ENCODE measurements around the gene OR12D3.
"Not testable (repeated sequence)": the region's sequence is repeated elsewhere in the genome, so short reads cannot be mapped to it uniquely, and the experiment has no call there.

OR12D3 gene, protein sequence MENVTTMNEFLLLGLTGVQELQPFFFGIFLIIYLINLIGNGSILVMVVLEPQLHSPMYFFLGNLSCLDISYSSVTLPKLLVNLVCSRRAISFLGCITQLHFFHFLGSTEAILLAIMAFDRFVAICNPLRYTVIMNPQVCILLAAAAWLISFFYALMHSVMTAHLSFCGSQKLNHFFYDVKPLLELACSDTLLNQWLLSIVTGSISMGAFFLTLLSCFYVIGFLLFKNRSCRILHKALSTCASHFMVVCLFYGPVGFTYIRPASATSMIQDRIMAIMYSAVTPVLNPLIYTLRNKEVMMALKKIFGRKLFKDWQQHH

DNA sequence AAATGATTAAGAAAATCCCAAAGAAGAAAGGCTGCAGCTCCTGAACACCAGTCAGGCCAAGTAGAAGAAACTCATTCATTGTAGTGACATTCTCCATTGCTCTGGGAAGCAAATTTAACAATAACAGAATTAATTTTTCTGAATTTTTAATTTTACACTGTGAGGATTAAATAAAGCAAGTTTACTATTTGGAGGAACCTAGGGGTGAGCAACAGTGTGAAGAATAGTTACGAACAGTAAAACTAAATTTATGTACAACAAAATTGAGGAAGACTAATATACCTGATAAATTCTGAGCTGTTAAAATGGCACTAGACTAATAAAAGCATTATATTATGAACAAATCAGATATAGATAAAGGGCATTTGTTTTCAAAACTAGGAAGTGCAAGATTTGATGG, at the start of gene OR12D3:
TSS of gene OR12D3 (minus strand) at position 101 of the 400 bp plus-strand sequence. CDS start at position 97, 4 bp downstream.
- no peak for DNase-seq

DNA sequence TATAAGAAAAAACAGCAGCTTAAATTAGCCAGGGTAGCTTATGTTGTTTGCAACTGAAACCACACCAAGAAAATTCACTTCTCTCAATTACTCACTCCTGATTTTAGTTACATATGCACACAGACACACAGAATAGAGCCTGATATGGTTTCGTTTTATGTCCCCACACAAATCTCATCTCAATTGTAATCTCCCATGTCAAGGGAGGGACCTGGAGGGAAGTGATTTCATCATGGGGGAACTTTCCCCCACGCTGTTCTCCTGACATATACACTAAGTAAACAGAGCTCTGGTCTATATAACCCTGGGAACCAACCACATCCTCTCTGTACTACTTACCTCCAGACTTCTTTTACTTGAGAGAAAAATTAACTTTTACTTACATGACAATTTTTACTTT, 49.5 kb upstream of the OR12D3 start:
- peak; percentile 13 for DNase-seq

DNA sequence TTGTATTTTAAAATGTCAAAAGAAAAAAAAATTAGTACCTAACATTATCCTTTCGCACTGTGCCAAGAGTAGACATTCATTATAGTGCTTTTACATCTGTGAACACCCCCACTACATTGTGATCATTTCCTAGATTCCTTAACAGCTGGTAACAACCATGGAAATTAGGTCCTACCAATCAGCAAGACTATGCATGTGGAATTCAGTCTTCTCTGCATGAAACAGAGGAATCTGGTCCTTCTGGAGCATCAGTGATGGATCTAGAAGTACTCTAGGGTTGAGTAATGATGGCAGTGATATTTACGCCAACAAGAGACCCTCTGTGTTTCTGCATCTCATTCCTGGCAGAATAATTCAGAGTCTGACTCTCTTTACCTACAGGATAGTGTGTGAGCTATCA, 49.1 kb upstream of the OR12D3 start:
- DNase-seq = no peak

DNA sequence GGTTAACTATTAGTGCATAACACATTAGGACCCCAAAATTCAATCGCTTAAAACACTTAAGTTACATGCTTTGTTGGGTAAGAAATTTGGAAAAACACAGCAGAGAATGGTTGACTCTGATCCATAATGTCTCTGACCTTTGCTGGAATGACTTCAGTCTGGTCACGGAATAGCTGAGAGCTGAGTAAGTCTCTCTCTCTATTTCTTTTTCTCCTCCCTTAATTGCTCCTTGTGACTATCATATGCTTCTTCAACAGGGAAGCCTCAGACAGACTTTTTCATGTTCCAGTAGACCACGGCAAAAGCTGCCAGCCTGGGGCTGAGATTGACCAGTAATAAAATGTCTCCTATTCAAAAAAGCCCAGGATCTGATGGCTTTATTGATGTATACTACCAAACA, 44.4 kb upstream of the OR12D3 start:
- no peak for DNase-seq

DNA sequence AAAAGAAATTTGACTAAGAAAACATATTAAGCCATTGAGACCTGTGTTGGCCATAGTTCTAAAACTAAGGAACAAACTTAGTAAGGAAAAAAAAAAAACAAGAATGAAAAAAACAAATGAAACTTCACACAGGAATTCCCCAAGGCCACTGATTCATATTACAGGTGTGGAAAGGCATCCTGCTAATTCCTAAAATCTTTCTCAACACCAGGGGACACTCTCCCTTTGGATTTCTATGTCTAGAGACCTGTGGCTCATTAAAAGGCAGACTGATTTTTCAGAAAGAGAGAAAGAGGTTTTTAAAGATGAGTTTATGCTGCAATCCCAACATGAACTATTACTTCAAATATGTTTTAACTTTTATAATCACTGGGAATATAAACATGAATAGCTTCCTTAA, 39.5 kb upstream of the OR12D3 start, which contains the start of gene OR12D1:
TSS of gene OR12D1 (plus strand) at position 341 of the 400 bp plus-strand sequence.
- DNase-seq = peak; percentile 32

DNA sequence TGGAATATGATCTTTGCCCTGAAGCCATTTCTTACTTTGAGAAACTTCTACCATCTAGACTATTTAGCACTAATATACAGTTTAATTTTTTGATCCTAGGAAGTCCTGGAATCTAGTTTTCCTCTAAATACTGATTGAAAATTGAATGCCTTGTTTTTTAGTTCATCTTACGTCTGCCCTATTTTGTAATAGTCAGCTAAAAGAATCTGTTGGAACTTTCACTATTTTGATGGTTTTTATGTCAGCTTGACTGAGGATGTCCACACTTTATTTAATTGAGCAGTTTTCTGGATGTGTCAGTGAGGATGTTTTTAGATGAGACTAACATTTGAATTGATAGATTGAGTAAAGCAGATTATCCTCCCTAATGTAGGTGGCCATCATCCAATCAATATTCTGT, 28.7 kb upstream of the OR12D3 start:
- DNase-seq = no peak

DNA sequence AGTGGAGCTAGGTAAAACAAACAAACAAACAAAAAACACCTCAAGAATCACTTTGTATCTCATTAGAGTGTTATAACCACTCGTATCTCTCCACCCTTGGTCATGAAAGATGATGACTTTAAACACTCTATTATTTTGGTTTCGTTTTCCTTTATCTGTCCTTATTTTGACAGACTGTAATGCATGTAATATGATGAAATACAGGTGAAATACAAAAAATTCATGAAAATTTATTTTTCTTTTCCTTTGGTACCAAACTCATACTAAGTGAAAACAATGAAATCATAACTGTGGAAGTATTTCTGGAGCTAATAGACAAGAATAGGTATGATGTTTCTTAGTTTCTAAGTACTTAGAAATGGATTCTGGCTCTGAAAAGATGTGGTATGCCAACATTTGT, 24.4 kb upstream of the OR12D3 start:
- peak; percentile 86 for DNase-seq

DNA sequence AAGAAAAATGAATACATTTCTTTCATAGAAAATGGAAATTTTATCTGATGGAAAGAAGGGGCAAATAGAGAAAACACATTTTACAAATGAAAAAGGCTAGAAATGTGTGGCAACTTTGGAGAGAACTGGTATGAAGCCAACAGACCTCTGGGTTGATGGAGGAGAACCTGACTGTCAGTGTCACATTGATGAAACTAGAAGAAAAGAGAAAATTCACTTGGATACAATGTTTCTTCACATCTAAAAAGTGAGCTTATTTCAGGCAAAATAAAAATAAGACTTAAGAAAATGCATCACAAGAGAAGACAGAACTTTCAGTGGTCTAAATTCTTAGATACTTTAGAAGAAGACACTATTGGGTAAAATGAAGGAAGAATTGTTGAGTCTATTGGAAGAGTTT, 20.2 kb upstream of the OR12D3 start, which contains the start of gene OR12D2:
TSS of gene OR12D2 (plus strand) at position 301 of the 400 bp plus-strand sequence. CDS start 1,069 bp downstream, outside the sequence.
- DNase-seq = peak; percentile 7

DNA sequence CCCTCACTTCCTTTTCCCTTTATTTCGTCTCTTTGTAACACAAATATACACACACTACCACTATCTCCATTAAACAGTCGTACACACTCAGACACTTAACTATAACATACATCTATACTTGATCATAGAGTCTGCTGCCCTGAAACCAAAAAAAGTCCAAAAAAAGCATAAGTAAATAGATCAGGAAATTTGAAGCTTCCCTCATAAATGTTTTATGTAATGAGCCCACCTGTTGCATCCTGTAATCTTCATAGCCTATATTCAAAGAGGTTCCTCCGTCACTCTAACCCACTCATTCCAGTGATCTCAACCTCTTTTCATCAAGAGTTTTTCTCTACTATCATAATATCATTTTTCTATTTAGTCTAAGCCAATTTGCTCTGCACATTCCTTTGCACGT, 13.4 kb upstream of the OR12D3 start:
- DNase-seq = no peak

DNA sequence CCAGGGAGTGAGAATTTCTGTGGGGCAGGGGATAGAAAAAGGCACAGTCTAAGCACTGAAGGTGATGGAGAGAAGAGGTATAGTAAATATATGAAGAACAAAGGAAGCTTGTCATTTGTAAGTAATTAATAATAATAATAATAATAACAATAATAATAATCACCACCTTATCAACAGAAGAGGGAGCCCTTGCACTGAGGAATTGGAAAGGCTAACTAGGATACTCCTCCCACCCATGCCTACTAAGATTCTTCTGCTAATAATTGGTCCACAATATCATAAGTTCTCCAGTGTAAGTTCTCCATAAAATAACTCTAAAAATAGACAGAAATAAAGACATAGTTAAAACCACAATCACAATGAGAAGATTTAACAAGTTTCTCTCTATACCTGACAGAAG, 912 bp upstream of the OR12D3 start:
- DNase-seq = peak; percentile 21

DNA sequence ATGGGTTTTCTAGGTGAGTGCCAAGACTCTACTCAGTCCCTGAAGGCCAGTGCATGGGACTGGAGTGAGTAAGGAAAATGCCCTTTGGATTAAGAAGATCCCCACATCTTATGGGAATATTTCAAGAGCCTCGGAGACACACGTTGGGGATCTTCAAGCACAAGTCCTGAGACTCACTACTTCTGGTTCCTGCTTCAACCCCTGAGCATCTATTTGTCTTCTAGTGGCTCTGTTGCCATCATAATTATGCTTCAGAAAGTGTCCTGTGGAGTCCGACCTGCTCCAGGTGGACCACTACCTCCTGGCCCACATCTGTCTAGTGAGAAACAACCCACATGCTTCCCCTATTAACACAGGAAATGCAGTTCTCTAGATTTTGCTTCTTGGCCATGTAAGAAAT, 6.3 kb downstream of the OR12D3 start, which contains the start of gene OR5V1:
TSS of gene OR5V1 (minus strand) at position 101 of the 400 bp plus-strand sequence. CDS start 12,670 bp downstream, outside the sequence.
- no peak for DNase-seq

DNA sequence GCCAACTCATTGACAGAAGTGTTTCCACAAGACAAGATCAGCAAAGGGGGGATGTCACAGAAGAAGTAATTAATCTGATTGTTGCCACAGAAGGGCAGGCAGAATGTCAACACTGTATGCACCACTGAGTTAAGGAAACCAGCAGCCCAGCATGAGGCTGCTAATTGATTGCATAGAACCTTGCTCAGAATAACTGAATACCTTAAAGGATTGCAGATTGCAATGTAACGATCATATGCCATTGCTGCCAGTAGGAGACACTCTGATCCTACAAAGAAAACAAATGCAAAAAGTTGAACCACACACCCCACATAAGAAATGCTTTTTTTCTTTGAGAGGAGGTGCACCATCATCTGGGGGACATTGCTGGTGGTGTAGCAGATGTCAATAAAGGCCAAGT, 19.5 kb downstream of the OR12D3 start:
- peak; percentile 8 for DNase-seq

DNA sequence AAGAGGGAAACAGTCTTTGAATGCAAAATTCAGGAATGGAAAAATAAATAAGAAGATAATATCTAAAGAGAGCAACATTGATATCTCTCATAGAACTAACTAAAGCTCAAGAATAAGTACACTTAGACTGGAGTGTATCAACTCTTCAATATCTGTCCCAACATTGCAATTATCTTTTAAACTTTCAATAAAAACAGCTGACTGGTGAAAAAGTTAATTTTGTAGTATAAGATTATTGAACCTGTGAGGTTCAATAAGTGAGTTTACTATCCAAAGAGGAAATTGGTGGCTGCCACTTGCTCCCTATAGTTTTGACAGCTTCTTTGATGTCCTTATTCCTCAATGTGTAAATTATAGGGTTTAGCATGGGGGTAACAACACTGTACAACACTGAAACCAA, 20.1 kb downstream of the OR12D3 start:
- DNase-seq = no peak

DNA sequence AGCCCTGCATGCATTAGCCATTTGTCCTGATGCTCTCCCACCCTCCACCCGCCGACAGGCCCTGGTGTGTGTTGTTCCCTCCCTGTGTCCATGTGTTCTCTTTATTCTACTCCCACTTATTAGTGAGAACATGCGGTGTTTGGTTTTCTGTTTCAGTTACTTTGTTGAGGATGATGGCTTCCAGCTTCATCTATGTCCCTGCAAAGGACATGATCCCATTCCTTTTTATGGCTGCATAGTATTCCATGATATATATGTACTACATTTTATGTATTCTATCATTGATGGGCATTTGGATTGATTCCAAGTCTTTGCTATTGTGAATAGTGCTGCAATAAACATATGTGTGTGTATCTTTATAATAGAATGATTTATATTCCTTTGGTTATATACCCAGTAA, 25.7 kb downstream of the OR12D3 start:
- DNase-seq = not testable (repeated sequence)

DNA sequence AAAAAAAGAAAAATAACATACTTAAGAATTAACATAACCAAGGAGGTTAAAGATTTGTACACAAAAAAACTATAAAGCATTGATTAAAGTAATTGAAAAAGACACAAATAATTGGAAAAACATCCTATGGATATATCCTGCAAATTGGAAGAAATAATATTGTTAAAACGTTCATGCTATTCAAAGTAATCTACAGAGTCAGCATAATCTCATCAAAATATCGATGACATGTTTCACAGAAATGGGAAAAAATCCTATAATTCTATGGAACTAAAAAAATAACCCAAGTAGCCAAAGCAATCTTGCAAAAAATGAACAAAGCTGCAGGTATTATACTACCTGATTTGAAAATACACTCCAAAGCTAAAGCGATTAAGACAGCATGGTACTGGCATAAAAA, 29.7 kb downstream of the OR12D3 start:
- DNase-seq = no peak

DNA sequence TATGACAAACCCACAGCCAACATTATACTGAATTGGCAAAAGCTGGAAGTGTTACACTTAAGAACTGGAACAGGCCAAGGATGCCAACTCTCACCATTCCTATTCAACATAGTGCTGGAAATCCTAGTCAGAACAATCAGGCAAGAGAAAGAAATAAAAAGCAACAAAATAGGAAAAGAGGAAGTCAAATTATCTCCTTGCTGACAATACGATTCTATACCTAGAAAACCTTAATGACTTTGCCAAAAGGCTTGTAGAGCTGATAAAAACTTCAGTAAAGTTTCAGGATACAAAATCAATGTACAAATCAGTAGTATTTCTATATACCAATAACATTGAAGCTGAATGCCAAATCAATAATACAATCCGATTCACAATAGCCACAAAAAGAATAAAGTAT, 38.8 kb downstream of the OR12D3 start:
- peak; percentile 69 for DNase-seq

DNA sequence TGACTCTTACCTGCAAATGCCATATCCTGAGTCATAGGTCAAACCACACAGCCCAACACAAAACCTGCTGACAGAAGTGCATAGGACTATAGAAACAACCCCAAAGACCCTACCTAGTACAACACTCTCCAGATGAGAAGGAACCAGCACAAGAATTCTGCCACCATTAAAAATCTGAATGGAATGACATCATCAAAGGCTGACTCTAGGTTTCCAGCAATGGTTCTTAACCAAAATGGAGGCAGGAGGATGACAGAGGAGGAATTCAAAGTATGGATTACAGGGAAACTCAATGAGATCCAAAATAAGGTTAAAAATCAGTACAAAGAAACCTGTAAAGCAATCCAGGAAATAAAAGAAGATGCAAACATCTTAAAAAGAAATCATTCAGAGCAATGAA, 42.4 kb downstream of the OR12D3 start:
- no peak for DNase-seq

DNA sequence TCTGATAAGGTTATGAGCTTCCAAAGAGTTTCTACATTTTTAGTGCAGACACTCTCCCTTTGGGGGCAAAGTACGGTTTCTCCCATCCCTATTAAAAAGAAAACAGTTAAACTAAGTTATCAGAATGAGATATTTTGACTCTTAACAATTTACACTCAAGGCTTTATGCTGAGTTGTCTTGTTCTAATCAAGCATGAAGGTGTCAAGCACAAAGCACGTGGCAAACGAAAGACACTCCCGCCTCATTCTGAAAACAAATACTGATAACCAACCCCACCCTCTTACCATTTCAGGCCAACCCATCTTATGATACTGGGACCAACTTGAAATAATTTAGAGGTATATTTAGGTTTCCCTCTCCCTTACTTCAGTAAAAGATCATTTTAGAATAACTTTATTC, 49.3 kb downstream of the OR12D3 start:
- no peak for DNase-seq

Data from OCI-M1 (cell line).